ENCODE measurements around the gene CDH13.

CDH13 gene

GRCh38 chr16:83147244-83147643, 520.5 kb downstream of the CDH13 start:
- Histone ChIP-seq H3K36me3 (ENCODE audit: control insufficient read depth, low read length) (no peaks in the 10 kb centered on the region), H3K27me3 (ENCODE audit: control insufficient read depth, low read length) (no peaks in the 10 kb centered on the region), H3F3A (ENCODE audit: control insufficient read depth, insufficient read depth) (no peaks in the 10 kb centered on the region), H3K9me2 (replicated peaks; ENCODE audit: control insufficient read depth, low read length) (no peaks in the 10 kb centered on the region), H4K20me1 (ENCODE audit: control insufficient read depth, insufficient read depth, low read depth, low read length) (no peaks in the 10 kb centered on the region), H3K27ac (ENCODE audit: low read depth, low read length) (no peak overlapping the region), H3K79me2 (ENCODE audit: control insufficient read depth, low read length) (no peaks in the 10 kb centered on the region), H3K9me3 (ENCODE audit: control insufficient read depth, insufficient read depth, low read length) (no peaks in the 10 kb centered on the region), H3K4me2 (ENCODE audit: low read length) (no peak overlapping the region), H3K4me1 (ENCODE audit: control insufficient read depth, low read length) (no peaks in the 10 kb centered on the region), H3K4me3 (ENCODE audit: low read length) (no peak overlapping the region)
- TF ChIP-seq CTCF (IDR thresholded peaks at IDR 0.05; ENCODE audit: low read depth, low read length, poor library complexity, severe bottlenecking) = no peak

GRCh38 chr16:83158320-83158957, 531.7 kb downstream of the CDH13 start:
- H3K4me2 ChIP-seq (ENCODE audit: low read length) = no peak overlapping the region
- no peaks in the 10 kb centered on the region for H3K79me2 ChIP-seq (ENCODE audit: control insufficient read depth, low read length)
- H3K27ac ChIP-seq (ENCODE audit: low read depth, low read length) = no peak overlapping the region
- H3K4me3 ChIP-seq (ENCODE audit: low read length) = no peak overlapping the region
- H3K36me3 ChIP-seq (ENCODE audit: control insufficient read depth, low read length) = no peaks in the 10 kb centered on the region
- no peaks in the 10 kb centered on the region for H4K20me1 ChIP-seq (ENCODE audit: control insufficient read depth, insufficient read depth, low read depth, low read length)
- no peaks in the 10 kb centered on the region for H3F3A ChIP-seq (ENCODE audit: control insufficient read depth, insufficient read depth)
- H3K9me3 ChIP-seq (ENCODE audit: control insufficient read depth, insufficient read depth, low read length) = no peaks in the 10 kb centered on the region
- H3K9me2 ChIP-seq (replicated peaks; ENCODE audit: control insufficient read depth, low read length) = no peaks in the 10 kb centered on the region
- H3K4me1 ChIP-seq (ENCODE audit: control insufficient read depth, low read length) = no peaks in the 10 kb centered on the region
- TF ChIP-seq EZH2phosphoT487 (IDR thresholded peaks at IDR 0.05; ENCODE audit: borderline replicate concordance, low read length) = no peak
- TF ChIP-seq CTCF (IDR thresholded peaks at IDR 0.05; ENCODE audit: low read depth, low read length, poor library complexity, severe bottlenecking) = no peak
- H3K27me3 ChIP-seq (ENCODE audit: control insufficient read depth, low read length) = no peaks in the 10 kb centered on the region

- H3K27me3 ChIP-seq (ENCODE audit: control insufficient read depth, low read length) = no peaks in the 10 kb centered on the region
- no peaks in the 10 kb centered on the region for H3K79me2 ChIP-seq (ENCODE audit: control insufficient read depth, low read length)
- TF ChIP-seq EZH2phosphoT487 (IDR thresholded peaks at IDR 0.05; ENCODE audit: borderline replicate concordance, low read length) (no peak), CTCF (IDR thresholded peaks at IDR 0.05; ENCODE audit: low read depth, low read length, poor library complexity, severe bottlenecking) (no peak)
- no peak overlapping the region for H3K4me3 ChIP-seq (ENCODE audit: low read length)
- H3K9me3 ChIP-seq (ENCODE audit: control insufficient read depth, insufficient read depth, low read length) = no peaks in the 10 kb centered on the region
- no peak overlapping the region for H3K27ac ChIP-seq (ENCODE audit: low read depth, low read length)
- H3F3A ChIP-seq (ENCODE audit: control insufficient read depth, insufficient read depth) = no peaks in the 10 kb centered on the region
- no peaks in the 10 kb centered on the region for H3K36me3 ChIP-seq (ENCODE audit: control insufficient read depth, low read length)
- H3K9me2 ChIP-seq (replicated peaks; ENCODE audit: control insufficient read depth, low read length) = no peaks in the 10 kb centered on the region
- H3K4me1 ChIP-seq (ENCODE audit: control insufficient read depth, low read length) = no peaks in the 10 kb centered on the region
- H4K20me1 ChIP-seq (ENCODE audit: control insufficient read depth, insufficient read depth, low read depth, low read length) = no peaks in the 10 kb centered on the region
- no peak overlapping the region for H3K4me2 ChIP-seq (ENCODE audit: low read length)
These were observed 532.3 kb downstream of the CDH13 start for GRCh38 chr16:83159049-83159448.

Measured in DOHH2 (cell line).